AG04450 (cell line): ENCODE measurements around the gene RNF130. TPM values are rescaled to one million over a fixed set of nuclear protein-coding genes. Genes with fewer than 3 reads are reported as not detected.
"Not testable (repeated sequence)": the region's sequence is repeated elsewhere in the genome, so short reads cannot be mapped to it uniquely, and the experiment has no call there.

ENCODE experiments used
- CTCF ChIA-PET: fragments of 300-600, 350-600 bp; formaldehyde crosslinking; extraction: SDS; loops from one replicate; lab custom pipeline; 2022; ENCODE audit warnings: antibody characterized with exemption, inconsistent platforms; lab: Charles Lee
- POLR2A ChIA-PET: fragments of 350-600 bp; formaldehyde crosslinking; extraction: SDS; loops from one replicate; lab custom pipeline; 2021; ENCODE audit warnings: antibody characterized with exemption, inconsistent platforms; lab: Yijun Ruan, JAX
- DNase-seq: peaks from one replicate; pipeline ENCODE4 v3.0.0-alpha.2; 2011; ENCODE audit warnings: low read depth, low spot score
- H3K27ac ChIP-seq: one replicate; pipeline ENCODE4 v1.5.1; 2012; ENCODE audit warnings: low read depth, low read length, control low read depth
- H3K27me3 ChIP-seq: one replicate; pipeline ENCODE4 v1.6.0; 2012; ENCODE audit warnings: low read length; ENCODE audit not compliant: control insufficient read depth, insufficient read depth
- H3K4me3 ChIP-seq: 2 replicates; pipeline ENCODE4 v1.5.1; 2011; ENCODE audit warnings: mild to moderate bottlenecking, low read depth, low read length, control low read depth
- H3K9me3 ChIP-seq: 2 replicates; pipeline ENCODE4 v1.5.1; 2012; ENCODE audit warnings: low read length; ENCODE audit not compliant: control insufficient read depth, insufficient read depth
- polyA plus RNA-seq: library from polyadenylated mRNA; depleted of rRNA; stranded (reverse); fragments of >200 nt; gene quantifications from 2 replicates; pipeline ENCODE4 v1.2.3, GENCODE V29; 2011
- TF ChIP-seq, protein P1 (sequence below): IDR thresholded peaks from 2 replicates; pipeline ENCODE4 v1.5.1; 2011; ENCODE audit warnings: low read depth, low read length, control low read depth, inconsistent platforms

The RNF130 gene
- polyA plus RNA-seq, 1 experiment = 38.9 TPM

DNA sequence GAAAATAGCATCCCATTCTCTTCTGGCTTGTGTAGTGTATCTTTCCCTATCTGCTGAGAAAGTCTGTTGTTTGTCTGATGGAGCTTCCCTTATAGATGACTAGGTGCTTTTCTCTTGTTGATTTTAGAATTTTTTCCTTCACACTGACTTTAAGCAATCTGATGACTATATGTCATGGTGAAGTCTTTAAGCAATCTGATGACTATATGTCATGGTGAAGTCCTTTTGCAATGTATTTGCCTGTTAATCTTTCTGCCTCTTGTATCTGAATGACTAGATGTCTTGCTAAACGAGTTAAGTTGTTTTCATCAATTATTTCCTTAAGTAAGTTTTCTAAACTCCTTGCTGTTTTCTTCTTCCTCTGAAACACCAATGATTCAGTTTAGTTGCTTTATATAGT, 80.5 kb downstream of the RNF130 start:
- no peak for DNase-seq
- TF ChIP-seq, protein P1, sequence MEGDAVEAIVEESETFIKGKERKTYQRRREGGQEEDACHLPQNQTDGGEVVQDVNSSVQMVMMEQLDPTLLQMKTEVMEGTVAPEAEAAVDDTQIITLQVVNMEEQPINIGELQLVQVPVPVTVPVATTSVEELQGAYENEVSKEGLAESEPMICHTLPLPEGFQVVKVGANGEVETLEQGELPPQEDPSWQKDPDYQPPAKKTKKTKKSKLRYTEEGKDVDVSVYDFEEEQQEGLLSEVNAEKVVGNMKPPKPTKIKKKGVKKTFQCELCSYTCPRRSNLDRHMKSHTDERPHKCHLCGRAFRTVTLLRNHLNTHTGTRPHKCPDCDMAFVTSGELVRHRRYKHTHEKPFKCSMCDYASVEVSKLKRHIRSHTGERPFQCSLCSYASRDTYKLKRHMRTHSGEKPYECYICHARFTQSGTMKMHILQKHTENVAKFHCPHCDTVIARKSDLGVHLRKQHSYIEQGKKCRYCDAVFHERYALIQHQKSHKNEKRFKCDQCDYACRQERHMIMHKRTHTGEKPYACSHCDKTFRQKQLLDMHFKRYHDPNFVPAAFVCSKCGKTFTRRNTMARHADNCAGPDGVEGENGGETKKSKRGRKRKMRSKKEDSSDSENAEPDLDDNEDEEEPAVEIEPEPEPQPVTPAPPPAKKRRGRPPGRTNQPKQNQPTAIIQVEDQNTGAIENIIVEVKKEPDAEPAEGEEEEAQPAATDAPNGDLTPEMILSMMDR = no peak
- POLR2A ChIA-PET = no interaction called here
- Histone ChIP-seq H3K9me3 (no peaks in the 10 kb centered on the region), H3K27ac (no peak overlapping the region), H3K27me3 (no peaks in the 10 kb centered on the region), H3K4me3 (no peak overlapping the region)
- CTCF ChIA-PET = no interaction called here

DNA sequence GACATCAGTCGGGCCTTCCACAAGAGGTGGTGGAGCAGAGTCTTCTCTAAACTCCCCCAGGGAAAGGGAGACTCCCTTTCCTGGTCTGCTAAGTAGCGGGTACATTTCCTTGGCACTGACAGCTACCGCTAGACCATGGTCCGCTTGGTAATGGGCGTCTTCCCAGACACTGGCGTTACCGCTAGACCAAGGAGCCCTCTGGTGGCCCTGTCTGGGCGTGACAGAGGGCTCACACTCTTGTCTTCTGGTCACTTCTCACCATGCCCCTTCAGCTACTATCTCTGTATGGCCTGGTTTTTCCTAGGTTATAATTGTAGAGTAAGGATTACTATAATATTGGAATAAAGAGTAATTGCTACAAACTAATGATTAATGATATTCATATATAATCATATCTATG, 81.0 kb downstream of the RNF130 start:
- H3K9me3 ChIP-seq, H3K27me3 ChIP-seq, DNase-seq, H3K4me3 ChIP-seq, POLR2A ChIA-PET, H3K27ac ChIP-seq: not testable (repeated sequence)
- CTCF ChIA-PET = interaction anchor here (0.5 kb wide), 1 partner anchor 16 kb away, joined by 4 read pairs; no protein-coding TSS in a partner anchor

DNA sequence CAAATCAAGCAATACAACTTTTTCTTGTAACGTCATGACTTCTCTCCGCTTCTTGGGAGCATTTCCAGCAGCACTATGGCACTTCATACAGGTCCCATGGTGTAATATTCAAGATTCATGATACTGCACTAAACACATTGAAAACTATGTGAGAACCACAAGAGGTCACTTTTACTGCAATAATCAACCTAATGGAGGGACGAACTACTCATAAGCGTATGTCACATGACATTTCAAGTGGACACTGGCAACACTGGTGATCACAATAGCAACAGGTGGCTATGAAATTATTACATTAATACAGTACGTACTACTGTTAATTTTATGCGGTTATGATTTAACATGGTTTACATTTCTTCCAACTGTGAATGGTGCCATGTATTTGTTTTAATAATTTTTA, 85.2 kb downstream of the RNF130 start:
- no peak for DNase-seq
- ChIA-PET POLR2A (no interaction called here), CTCF (no interaction called here)
- TF ChIP-seq, protein P1 = no peak
- Histone ChIP-seq H3K4me3 (no peak overlapping the region), H3K27me3 (no peaks in the 10 kb centered on the region), H3K9me3 (no peaks in the 10 kb centered on the region), H3K27ac (no peak overlapping the region)

DNA sequence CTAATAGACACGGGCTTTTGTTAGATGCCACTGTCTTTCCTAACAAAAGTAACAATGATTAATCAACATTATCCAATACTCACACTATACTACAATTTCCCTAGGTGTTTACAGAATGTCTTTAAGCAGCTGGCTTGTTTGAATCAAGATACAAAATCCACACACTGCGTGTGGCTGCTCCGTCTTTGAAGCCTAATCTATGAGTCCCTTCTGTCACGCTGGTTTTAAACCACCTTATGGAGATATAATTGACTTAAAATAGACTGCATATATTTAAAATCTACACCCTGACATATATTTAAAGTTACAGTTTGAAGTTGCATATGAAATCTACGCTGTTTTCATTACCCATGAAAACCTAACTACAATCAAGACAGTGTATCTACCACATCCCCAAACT, 89.9 kb downstream of the RNF130 start:
- ChIA-PET CTCF (no interaction called here), POLR2A (no interaction called here)
- Histone ChIP-seq H3K9me3 (no peaks in the 10 kb centered on the region), H3K27ac (no peak overlapping the region), H3K4me3 (no peak overlapping the region), H3K27me3 (no peaks in the 10 kb centered on the region)
- DNase-seq = no peak
- TF ChIP-seq, protein P1 = no peak

DNA sequence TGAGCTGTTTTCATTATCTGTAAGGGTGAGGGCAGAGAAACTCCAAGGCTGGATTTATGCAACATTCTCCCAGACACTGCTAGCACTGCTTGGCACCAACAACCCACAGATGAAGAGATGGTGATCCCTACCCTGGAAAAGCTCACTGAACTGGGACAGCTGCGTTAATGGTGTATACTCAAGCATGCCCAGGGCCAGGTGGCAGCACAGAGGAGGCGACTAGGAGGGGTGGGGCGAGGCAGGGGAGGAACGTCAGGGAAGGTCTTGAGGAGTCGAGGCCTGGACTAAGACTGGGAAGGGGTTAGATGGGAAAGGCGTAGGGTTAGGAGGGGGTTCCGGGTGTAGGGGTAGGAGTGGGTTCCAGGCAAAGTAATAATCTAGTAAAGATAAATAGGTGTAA, 90.8 kb downstream of the RNF130 start:
- H3K27me3 ChIP-seq = no peaks in the 10 kb centered on the region
- H3K4me3 ChIP-seq = no peak overlapping the region
- TF ChIP-seq, protein P1 = no peak
- H3K27ac ChIP-seq = no peak overlapping the region
- no peak for DNase-seq
- ChIA-PET POLR2A (no interaction called here), CTCF (no interaction called here)
- H3K9me3 ChIP-seq = no peaks in the 10 kb centered on the region

DNA sequence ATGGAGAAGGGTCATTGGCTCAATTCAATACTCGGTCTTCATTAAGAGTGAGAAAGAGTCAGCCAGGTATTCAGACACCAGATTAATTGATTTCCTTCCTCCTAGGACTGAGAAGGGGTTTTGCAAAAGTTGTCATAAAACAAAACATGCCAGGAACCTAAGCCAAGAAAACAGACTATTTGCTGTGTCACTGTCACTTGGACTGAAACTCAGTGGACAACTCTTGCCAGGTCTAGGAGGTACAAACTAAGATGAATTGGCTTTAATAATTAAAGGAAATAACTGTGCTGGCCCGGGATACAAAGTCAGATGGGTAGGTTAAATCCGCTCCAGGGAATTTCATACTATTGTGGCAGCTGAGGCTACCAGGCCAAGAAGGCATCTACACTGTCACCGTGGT, 92.8 kb downstream of the RNF130 start:
- POLR2A ChIA-PET = no interaction called here
- H3K27ac ChIP-seq = no peak overlapping the region
- DNase-seq = no peak
- TF ChIP-seq, protein P1 = no peak
- CTCF ChIA-PET = interaction anchor here (0.6 kb wide), 1 partner anchor 70 kb away, joined by 3 read pairs; no protein-coding TSS in a partner anchor
- H3K4me3 ChIP-seq = no peak overlapping the region
- no peaks in the 10 kb centered on the region for H3K9me3 ChIP-seq
- H3K27me3 ChIP-seq = no peaks in the 10 kb centered on the region
